ENCODE measurements around the gene AKR1A1. TPM values are rescaled to one million over a fixed set of nuclear protein-coding genes. Genes with fewer than 3 reads are reported as not detected.

AKR1A1 gene
- total and polyA plus RNA-seq, 2 of the 8 experiments (the other 6 are each of a cell fraction or from before 2014, with no cell fraction given): 344 to 435 TPM

DNA sequence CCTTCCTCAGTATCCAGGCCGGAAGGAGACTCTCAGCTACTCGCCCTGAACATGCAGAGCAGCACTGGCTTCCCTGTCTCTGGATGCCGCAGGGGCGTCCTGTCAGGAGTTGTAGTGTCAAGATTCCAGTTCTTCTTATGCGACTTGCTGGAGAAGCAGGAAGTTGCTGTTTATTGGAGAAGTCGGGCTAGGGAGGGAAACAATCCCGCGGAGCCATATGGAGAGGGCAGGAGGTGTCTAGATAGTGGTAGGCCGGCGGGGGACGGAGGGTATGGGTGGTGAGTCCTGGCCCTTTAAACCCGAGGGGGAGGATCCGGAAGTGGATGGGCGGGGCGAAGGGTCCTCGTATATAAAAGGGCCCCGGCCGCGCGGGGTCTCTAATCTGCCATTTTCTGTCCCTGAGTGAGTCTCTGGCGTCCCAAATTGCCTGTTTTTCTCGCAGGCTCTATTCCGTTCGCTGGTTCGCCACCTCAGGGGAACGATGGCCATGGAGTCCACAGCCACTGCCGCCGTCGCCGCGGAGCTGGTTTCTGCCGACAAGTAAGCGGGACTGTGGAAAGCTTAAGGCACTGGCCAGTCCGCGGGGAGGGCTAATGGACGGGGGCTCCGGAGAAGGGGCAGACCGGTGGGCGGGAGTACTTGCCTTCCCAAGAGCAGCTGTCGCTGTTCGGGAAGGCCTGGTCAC is 33.2 kb downstream of the AKR1A1 start, which contains the start of gene NASP:
NASP (plus strand) TSS at position 376 of the 685 bp plus-strand sequence; CDS start at position 482, 106 bp downstream.
- peak within 1 kb of the TSS; percentile 99 for H3K56ac ChIP-seq (replicated peaks; ENCODE audit: insufficient read length, low read depth, low read length)
- TF ChIP-seq HDAC6 (IDR thresholded peaks at IDR 0.05; ENCODE audit: low read depth, low read length) (no peak), CHD1 (IDR thresholded peaks at IDR 0.05; ENCODE audit: low read depth, low read length) (peak; percentile 73), RNF2 (IDR thresholded peaks at IDR 0.05; ENCODE audit: borderline replicate concordance, low read depth, low read length, missing control alignments, poor library complexity, severe bottlenecking) (no peak), RFX5 (IDR thresholded peaks at IDR 0.05; ENCODE audit: borderline replicate concordance, low read depth, low read length) (peak; percentile 66), SAP30 (IDR thresholded peaks at IDR 0.05; ENCODE audit: insufficient read depth, insufficient replicate concordance, low read length) (peak; percentile 98), GTF2F1 (IDR thresholded peaks at IDR 0.05; ENCODE audit: borderline replicate concordance, low read depth, low read length) (peak; percentile 93), TAF7 (optimal IDR thresholded peaks at IDR 0.05; ENCODE audit: borderline replicate concordance, low read depth, low read length) (peak; percentile 95), SUZ12 (IDR thresholded peaks at IDR 0.05; ENCODE audit: low read length) (no peak), POLR2AphosphoS5 (IDR thresholded peaks at IDR 0.05; ENCODE audit: low read depth, low read length) (peak; percentile 96)
- TF ChIP-seq, protein P1, sequence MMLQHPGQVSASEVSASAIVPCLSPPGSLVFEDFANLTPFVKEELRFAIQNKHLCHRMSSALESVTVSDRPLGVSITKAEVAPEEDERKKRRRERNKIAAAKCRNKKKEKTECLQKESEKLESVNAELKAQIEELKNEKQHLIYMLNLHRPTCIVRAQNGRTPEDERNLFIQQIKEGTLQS (IDR thresholded peaks at IDR 0.05; ENCODE audit: insufficient read depth, low read depth, low read length): no peak

More for the DNA sequence above, 33.2 kb downstream of the AKR1A1 start, which contains the start of gene NASP:
- no peaks in the 10 kb centered on the region for H3K9me3 ChIP-seq (ENCODE audit: insufficient read depth in 2 of 2, low read depth in 1 of 2, low read length in 1 of 2)
- H2AK5ac ChIP-seq (ENCODE audit: low read depth, low read length): peak within 1 kb of the TSS; percentile 97
- no peaks in the 10 kb centered on the region for H3K27me3 ChIP-seq (replicated peaks in 1 of 4; ENCODE audit: control insufficient read depth in 3 of 4, extremely low read depth in 1 of 4, insufficient read depth in 3 of 4, low read length in 3 of 4)
- WGBS, 2 experiments (ENCODE audit: extremely low coverage in 1 of 2, insufficient coverage in 1 of 2, insufficient read length in 1 of 2, insufficient replicate concordance in 2 of 2, low coverage in 1 of 2, low lambda C conversion rate in 2 of 2, missing lambda C conversion rate in 1 of 2): 1% methylated on average over 35 of the region's 41 CpGs; no CpG with 5 or more reads in 1 of the 2 experiments
- peak within 1 kb of the TSS; percentile 93 for H2BK12ac ChIP-seq (ENCODE audit: low read depth, low read length)
- peaks cover 0 to 9% (median 1%) of the 10 kb centered on the region in 4 experiments; a peak in 4 of 7 replicates for H3K4me1 ChIP-seq (replicated peaks in 1 of 4; ENCODE audit: control insufficient read depth in 3 of 4, insufficient read depth in 4 of 4, low read length in 3 of 4)
- H3K27ac ChIP-seq (ENCODE audit: low read depth, low read length): peak within 1 kb of the TSS; percentile 98
- H4K5ac ChIP-seq (ENCODE audit: insufficient read length, low read depth, low read length): peak within 1 kb of the TSS; percentile 100
- H3K4me3 ChIP-seq (ENCODE audit: extremely low read depth in 1 of 4, insufficient read depth in 2 of 4, low read depth in 3 of 4, low read length in 4 of 4): peak within 1 kb of the TSS; percentile 82 to 100 (median 94)
- peaks cover 0 to 7% (median 0%) of the 10 kb centered on the region in 4 experiments; a peak in 1 of 8 replicates for H3K36me3 ChIP-seq (ENCODE audit: control insufficient read depth in 2 of 4, insufficient read depth in 4 of 4, low read length in 3 of 4)
- peaks cover 26 to 32% of the 10 kb centered on the region in 2 experiments for H4K20me1 ChIP-seq (replicated peaks in 1 of 2; ENCODE audit: control insufficient read depth in 1 of 2, insufficient read depth in 2 of 2, low read length in 2 of 2)
- no peak within 1 kb of the TSS for H3K23ac ChIP-seq (ENCODE audit: insufficient read length)
- peaks cover 42 to 48% of the 10 kb centered on the region in 2 experiments for H3K79me2 ChIP-seq (ENCODE audit: control insufficient read depth in 1 of 2, insufficient read depth in 2 of 2, low read length in 2 of 2)
- H2BK5ac ChIP-seq (ENCODE audit: low read depth, low read length): peak within 1 kb of the TSS; percentile 100
- H3K9ac ChIP-seq (replicated peaks in 1 of 4; ENCODE audit: extremely low read depth in 1 of 4, low read depth in 3 of 4, low read length in 3 of 4): peak within 1 kb of the TSS; percentile 98 to 100 (median 100)
- FAIRE-seq (no peak), DNase-seq (ENCODE audit: low read depth in 1 of 2, low spot score in 2 of 2) (peak in 1 of 2 experiments; percentile 97)
- peak within 1 kb of the TSS; percentile 92 for H2BK15ac ChIP-seq (ENCODE audit: low read length)
- H3K4ac ChIP-seq (replicated peaks; ENCODE audit: insufficient read length, low read depth, low read length): peak within 1 kb of the TSS; percentile 99
- H4K91ac ChIP-seq (replicated peaks; ENCODE audit: insufficient read length, low read length): peak within 1 kb of the TSS; percentile 99
- H2BK120ac ChIP-seq (replicated peaks; ENCODE audit: low read depth, low read length): no peak within 1 kb of the TSS
- 0 out of 2 replicates have a peak within 1 kb of the TSS, but pooled peaks have one; percentile 96 for H2BK20ac ChIP-seq (ENCODE audit: low read length)
- H3K79me1 ChIP-seq (ENCODE audit: low read depth, low read length): no peaks in the 10 kb centered on the region
- ChIA-PET POLR2A (ENCODE audit: partially characterized antibody) (interaction anchor here (0.5 to 13.7 kb wide), 52 partner anchors 8 to 853 kb away, joined by 3 to 181 read pairs (median 4); partner anchors contain the start of genes AKR1A1, CCDC163, CCDC17 and EIF2B3), CTCF (ENCODE audit: partially characterized antibody) (interaction anchor here (1.0 to 8.2 kb wide), 3 partner anchors 14 to 20 kb away, joined by 3 to 52 read pairs (median 4); no protein-coding TSS in a partner anchor)
- peak within 1 kb of the TSS; percentile 100; the same call in 1 of the 2 replicates for H4K8ac ChIP-seq (ENCODE audit: extremely low read depth, insufficient read depth, low read length)
- peaks cover 12% of the 10 kb centered on the region for H3K23me2 ChIP-seq (ENCODE audit: low read depth, low read length)
- H3K4me2 ChIP-seq (ENCODE audit: insufficient read depth in 1 of 2, low read depth in 2 of 2, low read length in 2 of 2): peak within 1 kb of the TSS; percentile 89 to 93
- H2AFZ ChIP-seq (ENCODE audit: low read length): peak within 1 kb of the TSS; percentile 95
- H3K18ac ChIP-seq (ENCODE audit: extremely low read depth, low read length): peak within 1 kb of the TSS; percentile 100
- H3K14ac ChIP-seq (ENCODE audit: insufficient read length): peak within 1 kb of the TSS; percentile 42
